ENCODE results near the gene DENND4C.
"Not testable (repeated sequence)": the region's sequence is repeated elsewhere in the genome, so short reads cannot be mapped to it uniquely, and the experiment has no call there.

The DENND4C gene

DNA sequence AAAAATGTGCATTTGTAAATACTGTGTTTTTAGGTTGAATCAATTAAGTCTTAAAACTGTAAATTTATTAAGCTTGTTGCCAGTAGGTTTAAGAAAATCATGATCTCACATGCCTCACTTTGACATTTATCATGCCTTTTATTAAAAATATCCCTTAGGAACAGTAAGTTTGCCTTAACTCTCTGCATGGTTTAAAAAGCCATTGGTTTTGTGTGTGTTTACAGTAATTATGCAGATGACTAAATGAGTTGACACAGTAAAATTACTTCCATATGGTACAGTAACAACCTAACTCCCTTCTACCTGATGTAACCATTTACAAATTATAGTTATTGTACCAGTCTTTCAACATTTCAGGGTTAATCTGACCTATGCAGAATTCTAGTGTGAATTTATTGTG is 143.0 kb downstream of the DENND4C start:
- no peak for DNase-seq (ENCODE audit: low spot score)

DNA sequence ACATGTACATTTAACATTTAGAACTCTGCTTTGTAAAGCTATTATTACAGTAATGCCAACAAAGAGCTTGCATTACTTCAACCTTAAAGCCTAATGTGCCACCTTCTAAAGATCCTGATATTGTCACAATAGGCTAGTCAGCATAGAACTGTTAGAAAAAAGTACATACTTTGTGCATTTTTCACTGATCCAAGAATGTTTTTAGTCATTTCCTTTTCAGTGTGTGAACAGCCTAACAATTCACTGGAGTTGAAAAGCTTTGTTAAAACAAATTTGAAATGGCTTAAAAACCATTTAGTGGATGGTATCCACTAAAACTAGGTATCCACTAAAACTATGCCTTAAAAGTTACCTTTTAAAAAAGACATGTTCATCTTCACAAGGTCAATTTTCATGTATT is 145.0 kb downstream of the DENND4C start:
- no peak for DNase-seq (ENCODE audit: low spot score)

DNA sequence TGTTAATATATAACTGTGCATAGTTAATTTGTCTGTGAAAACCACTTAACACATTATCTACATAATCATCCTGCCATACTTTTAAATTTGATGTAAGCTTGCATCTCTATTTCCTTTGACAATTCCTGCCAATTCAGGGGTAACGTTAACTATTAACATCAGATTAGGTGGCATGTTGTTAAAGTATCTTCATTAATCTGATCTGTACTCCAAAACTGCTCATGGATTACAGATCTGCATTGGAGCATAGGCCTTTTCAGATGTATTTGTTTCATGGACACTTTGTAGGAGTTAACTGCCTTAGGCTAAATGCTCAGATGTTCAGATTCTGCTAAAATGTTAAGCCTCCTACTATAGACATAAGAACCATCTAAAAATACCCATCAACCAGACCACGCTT is 146.4 kb downstream of the DENND4C start:
- DNase-seq (ENCODE audit: low spot score): no peak

DNA sequence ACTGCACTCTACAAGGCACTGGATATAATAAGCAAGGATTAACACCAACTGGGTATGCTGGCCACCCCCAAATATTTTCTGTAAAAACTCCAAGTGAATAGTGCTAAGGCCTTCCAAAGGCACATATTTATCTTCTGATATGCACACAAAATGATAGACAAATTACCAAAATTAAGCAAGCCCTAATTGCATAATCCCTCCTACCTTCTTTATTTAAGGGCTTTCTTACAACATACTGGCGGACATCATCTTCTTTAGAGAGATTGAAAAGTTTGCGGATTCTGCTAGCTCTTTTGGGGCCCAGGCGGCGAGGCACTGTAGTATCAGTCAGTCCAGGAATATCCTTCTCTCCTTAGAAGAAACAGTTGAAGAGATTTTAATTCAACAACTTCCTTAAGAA is 147.7 kb downstream of the DENND4C start:
- DNase-seq (ENCODE audit: low spot score): no peak

DNA sequence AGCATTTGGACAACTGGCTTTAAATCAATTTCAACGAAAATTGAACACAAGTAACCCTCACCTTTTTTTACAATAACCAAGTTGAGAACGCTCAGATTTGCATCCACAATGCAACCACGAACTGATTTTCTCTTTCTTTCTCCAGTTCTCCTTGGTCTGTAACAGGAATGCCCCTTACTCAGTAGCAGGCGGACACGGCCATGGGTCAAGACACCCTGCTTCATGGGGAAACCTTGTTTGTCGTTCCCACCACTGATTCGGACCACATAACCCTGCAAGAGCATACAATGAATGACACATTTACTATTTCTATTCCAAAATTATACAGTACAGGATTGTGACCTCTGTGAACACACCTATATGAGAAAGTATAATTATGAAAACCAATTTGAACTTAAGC is 148.2 kb downstream of the DENND4C start:
- DNase-seq (ENCODE audit: low spot score): no peak

DNA sequence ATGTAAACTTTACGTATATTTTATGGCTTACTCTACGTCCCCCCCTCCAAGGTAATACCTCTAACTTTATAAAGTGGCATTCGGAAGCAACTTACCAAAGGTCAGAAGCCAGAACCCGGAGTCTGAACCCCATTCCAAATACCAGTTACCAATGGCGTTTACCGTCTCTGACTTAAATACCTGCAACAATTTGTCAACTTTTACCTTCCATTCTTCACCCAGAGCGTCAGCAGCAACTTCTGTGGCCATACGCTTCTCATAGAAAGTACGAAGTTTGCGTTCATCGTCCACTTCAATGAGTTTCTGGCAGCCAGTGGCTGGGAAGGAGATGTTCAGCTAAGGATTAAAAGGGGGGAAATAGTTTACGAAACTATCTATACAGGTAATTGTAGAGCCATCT is 148.8 kb downstream of the DENND4C start:
- no peak for DNase-seq (ENCODE audit: low spot score)

DNA sequence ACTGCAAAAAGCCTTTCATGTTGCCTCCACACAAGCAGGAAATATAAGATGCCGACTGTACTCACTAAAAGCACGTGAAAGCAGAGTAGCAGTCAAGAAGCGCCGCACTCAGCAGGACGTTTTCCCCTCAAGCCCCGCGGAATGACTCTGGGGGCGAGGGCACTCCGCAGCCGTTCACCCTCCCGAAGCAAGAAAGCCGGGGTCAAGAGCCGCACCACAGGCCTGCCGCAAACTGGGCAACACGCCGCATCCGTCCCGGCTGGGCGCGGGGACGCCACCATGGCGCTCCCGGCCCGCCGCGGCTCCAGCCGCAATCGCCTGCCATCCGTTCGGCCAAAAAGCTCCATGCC is 149.2 kb downstream of the DENND4C start:
- DNase-seq (ENCODE audit: low spot score): peak; percentile 42

DNA sequence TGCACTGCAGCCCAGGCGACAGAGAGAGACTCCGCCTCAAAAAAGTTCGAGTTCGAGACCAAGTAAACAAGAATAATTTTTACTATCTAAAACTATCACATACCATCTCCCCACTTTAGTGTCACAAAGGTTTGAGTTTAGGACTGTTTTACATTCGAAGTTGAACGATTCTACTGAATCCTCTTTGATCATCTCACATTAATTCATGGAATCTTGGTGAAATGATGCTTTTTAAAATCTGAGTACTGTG is 150.3 kb downstream of the DENND4C start:
- no peak for DNase-seq (ENCODE audit: low spot score)

DNA sequence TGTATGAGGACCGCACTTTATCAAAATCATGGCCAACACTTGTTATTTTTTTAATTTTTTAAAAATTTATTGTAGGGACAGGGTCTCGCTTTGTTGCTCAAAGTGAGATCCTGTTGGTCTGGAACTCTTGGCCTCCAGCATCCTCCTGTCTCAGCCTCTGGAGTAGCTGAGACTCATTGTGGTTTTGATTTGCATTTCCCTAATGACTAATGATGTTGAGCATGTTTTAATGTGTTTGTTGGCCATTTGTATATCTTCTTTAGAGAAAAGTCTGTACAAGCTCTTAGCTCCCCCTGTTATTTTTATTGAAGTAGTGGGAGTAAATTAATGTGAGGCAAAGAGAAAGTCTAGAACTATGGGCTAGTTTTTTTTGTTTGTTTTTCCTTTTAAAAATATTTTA is 151.2 kb downstream of the DENND4C start:
- DNase-seq (ENCODE audit: low spot score): no peak

DNA sequence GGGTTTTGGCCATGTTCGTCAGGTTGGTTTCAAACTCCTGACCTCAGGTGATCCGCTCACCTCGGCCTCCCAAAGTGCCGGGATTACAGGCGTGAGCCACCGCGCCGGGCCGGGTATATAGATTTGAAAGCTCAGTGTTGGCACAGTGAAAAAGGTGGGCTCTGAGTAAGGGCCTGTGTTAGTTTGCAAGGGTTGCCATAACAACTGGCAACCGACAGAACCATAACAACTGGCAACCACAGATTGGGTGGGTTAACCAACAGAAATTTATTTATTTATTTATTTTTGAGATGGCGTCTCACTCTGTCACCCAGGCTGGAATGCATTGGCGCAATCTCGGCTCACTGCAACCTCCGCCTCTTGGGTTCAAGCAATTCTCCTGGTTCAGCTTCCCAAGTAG is 154.7 kb downstream of the DENND4C start:
- DNase-seq (ENCODE audit: low spot score): not testable (repeated sequence)

DNA sequence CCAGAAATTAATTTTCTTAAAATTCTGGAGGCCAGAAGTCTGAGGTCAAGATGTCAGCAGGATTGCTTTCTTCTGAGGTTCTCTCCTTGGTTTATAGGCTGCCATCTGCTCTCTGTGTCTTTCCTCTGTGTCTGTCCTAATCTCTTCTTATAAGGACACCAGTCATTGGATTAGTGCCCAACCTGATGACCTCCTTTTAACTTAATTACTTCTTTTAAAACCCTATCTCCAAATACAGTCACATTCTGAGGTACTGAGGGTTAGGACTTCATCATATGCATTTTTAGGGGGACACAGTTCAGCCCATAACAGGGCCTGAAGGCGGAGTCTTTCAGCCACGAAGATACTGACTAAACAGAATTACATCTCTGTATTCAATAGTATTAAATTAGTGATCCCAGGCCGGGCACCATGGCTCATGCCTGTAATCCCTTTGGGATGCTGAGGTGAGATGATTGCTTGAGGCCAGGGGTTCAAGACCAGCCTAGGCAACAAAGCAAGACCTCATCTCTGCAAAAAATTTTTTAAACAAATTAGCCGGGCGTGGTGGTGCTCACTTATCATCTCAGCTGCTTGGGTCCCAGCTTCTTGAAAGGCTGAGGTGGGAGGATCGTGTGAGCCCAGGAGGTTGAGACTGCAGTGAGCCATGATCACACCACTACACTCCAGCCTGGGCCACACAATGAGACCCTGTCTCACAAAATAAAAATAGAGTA is 155.5 kb downstream of the DENND4C start:
- DNase-seq (ENCODE audit: low spot score): no peak

DNA sequence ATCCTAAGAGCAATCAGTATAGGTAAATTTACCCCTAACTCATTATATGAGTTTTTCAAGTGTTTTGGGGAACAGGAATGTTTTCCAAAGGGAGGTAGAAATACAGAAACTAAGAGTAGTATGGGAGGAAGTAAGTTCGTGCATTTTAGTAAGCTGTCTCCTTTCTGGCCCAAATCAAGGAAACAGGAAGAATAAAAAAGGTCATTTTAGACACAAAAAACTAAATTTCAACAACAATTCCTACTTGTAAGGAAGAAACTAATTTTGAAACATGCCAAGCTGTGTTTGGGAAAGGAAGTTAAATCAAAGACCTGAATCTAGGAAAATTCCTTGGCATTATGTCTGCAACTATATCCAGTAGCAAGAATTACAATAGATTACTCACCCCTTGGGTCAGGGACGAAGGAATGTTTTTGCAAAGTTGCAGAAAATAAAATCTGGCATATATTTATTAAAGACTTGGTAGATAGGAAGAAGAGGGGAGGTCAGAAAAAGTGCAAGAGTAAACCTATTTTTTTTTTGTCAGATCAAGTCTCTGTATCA is 156.1 kb downstream of the DENND4C start:
- DNase-seq (ENCODE audit: low spot score): no peak

DNA sequence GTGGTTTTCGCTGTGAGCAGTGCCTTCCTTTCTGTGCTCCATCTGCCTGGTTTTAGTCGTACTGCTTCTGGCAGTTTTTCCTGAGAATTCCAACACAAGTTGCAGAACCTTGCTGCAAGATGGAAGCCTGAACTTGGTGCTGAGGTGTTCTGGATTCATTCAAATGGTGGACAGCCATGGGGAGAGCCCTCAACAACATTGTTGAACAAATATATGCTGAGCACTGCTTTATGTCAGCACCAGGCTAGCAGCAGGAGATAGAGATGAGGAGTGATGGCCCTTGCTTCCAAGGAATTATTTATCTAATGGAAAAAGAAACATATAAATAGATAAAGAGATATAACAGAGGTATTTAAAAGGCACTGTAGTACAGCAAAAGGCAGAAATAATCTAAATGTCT is 156.8 kb downstream of the DENND4C start:
- DNase-seq (ENCODE audit: low spot score): no peak

DNA sequence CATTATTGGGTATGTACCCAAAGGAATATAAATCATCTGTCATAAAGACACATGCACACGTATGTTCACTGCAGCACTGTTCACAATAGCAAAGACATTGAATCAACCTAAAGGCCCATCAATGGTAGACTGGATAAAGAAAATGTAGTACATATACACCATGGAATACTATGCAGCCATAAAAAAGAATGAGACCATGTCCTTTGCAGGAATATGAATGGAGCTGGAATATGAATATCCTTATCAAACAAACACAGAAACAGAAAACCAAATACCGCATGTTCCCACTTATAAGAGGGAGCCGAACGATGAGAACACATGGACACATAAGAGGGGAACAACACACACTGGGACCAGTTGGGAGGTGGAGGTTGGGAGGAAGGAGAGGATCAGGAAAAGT is 159.0 kb downstream of the DENND4C start:
- not testable (repeated sequence) for DNase-seq (ENCODE audit: low spot score)

DNA sequence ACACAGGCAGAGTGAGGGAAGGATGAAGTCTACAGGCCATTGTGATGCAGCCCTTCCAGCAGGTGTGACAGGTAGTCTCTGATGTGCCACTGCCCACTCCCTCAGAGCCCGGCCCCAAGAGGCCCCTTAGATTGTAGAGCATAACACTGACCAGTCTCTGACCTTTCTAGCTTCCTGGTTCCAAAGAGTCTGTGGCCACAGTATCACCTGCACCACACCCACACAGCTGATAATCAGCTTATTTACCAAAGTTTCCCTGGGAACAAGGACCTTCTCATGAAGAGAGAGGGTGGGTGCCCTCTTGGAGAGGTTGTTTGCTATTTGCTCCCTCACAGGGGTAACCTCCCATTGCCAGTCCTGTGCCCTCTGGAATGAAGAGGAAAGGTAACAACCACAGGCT is 167.4 kb downstream of the DENND4C start:
- no peak for DNase-seq (ENCODE audit: low spot score)

DNA sequence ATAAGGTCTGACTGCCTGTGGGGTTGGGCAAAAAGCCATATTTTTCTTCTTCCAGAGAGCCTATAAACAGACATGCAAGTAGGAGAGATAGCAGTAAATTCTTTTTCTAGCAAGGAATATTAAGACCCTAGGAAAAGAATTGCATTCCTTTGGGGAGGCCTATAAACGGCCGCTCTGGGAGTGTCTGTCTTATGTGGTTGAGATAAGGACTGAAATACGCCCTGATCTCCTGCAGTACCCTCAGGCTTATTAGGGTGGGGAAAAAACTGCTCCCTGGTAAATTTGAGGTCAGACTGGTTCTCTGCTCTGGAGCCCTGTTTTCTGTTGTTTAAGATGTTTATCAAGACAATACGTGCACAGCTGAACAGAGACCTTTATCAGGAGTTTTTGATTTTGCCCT is 172.7 kb downstream of the DENND4C start:
- DNase-seq (ENCODE audit: low spot score): not testable (repeated sequence)

DNA sequence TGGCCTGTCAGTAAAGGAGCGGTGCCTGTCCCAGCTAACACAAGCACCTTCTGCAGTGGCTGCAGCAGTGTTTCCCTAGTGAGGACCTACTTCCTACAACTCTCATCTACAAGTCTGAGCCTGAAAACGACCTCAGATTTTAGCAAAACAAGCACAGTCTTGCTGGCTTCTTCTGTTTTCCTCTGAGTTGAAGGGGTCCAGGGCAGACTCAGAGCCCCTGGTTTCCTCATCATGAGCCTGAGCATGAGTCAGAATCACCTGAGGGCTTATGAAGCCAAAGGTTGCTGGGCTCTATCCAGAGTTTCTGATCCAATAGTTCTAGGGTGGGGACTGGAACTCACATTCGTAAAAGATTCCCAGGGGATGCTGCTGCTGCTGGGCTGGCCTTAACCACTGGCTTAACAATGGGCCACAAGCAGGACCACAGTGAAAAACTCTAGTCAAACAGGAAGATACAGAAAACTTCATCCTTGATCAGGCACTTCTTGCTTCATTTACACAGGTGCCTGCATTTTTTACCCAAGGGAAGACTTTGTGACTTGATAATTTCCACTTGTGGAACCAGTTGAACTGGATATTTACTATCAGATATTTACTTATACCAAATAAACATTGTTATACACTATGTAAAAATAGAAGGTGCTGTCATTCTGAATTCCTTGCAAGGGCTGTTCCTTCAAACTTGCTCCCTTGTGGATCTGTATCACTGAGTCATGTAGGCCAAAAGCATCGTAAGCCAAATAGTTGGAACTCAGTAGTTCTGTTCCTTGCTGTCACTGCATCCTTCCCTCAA is 174.0 kb downstream of the DENND4C start:
- no peak for DNase-seq (ENCODE audit: low spot score)

DNA sequence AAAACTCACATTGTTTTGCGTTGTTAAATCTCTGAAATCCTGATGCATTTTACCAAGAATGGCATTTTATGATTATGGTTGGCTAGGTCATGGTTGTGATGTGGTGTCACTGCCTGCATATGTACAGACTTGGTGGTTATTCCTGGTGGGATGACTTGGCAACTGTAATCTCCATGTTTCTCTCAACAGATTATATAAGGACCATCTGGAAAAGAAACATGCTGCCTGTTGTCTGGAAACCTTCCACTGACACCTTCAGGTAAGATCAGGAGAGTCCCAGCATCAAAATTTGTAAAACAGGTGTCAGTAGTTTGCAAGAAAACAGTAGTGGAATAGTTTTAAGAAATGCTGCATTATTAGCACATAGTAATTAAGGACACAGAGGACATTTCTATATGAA is 175.3 kb downstream of the DENND4C start:
- DNase-seq (ENCODE audit: low spot score): no peak

DNA sequence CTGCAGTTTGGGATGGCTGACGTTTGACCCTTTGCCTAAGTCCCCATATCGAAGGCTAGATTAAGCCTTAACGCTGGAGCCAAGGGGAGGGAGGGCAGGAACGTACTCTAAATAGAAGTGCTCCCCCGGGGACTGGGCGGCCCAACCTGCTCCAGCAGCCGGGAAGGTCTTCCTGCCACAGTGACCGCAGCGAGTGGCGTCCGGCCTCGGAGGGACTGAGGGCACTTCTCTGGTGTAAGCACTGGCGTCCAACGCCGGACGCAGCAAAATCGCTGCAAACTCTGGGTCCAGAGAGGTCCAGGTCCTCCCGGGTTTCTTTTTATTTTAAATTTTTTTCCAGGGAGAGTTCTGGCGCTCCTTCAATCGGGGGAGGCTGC is 177.8 kb downstream of the DENND4C start:
- peak; percentile 4 for DNase-seq (ENCODE audit: low spot score)

DNA sequence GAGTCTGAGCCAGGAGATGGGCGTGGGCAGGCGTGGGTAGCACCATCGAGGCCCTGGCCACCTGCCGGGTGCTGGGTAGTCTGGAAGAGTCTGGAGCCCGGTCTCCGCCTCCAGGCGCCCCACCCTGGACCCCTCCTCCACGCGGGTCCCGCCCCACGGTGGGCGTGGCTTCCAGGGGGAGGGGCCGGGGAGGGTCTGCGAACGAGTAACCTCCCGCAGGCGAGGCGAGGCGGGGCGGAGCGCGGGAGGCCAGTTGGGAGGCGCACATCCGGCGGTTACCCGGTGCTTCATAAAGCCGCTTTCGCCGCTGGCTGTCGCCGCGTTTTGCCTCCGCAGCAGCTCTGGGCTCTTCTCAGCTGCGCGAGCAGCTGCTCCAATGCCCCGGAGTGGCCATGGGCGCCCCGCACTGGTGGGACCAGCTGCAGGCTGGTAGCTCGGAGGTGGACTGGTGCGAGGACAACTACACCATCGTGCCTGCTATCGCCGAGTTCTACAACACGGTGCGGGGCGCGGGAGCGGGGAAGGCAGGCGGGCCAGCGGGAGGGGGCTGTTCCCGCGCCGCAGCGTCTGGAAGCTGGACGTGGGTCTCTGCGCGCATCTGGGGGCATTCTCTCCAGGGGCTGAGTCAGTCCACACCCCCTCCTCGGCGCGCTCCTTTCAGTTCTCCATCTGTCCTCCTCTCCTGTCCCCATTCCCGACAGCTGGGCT is 178.4 kb downstream of the DENND4C start, which contains the start of gene ACER2:
Gene ACER2, plus strand, starts transcription at position 317 of the 708 bp plus-strand sequence. Its CDS starts 76 bp downstream, at position 393.
- peak; percentile 96 for DNase-seq (ENCODE audit: low spot score)

DNA sequence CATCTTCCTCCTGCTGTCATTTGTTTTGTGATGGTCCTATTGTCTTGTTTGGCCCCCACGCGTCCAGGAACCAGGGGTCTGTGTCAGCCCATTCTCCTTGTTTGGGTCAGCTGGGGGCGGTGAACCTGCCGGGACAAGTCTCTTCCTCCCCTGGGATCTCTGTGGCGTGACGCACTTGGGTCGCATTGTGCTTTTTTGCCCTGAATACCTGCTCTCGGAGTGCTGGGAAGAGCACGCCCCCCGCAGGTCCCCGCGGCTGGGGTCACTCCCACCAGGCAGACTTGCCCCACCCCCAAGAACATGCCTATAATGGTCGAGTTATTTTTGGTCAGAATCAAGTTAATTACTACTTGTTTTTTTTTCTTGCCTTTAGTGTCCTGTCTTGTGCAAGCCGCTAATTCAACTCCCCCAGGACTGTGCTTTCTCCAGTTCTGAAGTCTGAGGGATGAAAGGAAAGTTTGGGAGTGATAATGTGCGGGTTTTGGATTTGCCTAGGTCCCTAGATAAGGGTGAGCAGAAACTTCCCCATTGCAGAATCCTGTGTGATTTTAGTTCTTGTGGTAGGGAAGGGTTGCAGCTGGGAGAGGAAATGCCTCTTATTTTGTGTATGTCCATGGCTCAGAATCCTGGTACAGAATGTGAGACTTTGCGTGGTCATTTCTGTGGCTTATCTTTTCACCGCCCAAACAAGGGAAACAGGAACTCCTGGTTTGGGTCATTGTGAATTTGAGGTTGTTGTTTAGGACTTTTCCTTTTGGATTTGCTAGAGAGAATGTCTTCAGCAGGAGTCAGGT is 179.1 kb downstream of the DENND4C start:
- DNase-seq (ENCODE audit: low spot score): peak; percentile 8

DNA sequence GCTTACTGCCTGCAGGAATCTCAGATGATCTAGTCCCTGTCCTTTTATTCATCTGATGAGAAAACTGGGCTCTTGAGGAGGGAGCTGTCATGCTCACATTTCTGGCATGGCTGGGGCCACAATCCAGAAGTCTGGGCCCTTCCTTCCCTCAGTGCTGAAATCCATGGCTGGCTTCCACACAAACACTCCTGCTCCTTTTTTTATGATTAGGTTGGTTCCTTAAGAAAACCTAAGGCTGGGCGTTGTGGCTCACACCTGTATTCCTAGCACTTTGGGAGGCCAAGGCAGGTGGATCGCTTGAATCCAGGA is 179.7 kb downstream of the DENND4C start:
- no peak for DNase-seq (ENCODE audit: low spot score)

Measured in CD4-positive, alpha-beta T cell treated with Interleukin-2 at 100 ng/mL for 4 hours (primary cell).